ENCODE measurements around the gene CTAG2. TPM values are rescaled to one million over a fixed set of nuclear protein-coding genes. Genes with fewer than 3 reads are reported as not detected.

The CTAG2 gene
- total RNA-seq, 1 experiment from 2014 or later, result not detected

GRCh38 chrX:154605566-154605965, 47.8 kb downstream of the CTAG2 start:
- peaks cover 7% of the 10 kb centered on the region for H3K27me3 Mint-ChIP-seq (ENCODE audit: insufficient read depth, unreplicated experiment)
- TF ChIP-seq CTCF (IDR thresholded peaks at IDR 0.05; ENCODE audit: insufficient read depth in 1 of 2, low read depth in 1 of 2, low read length in 1 of 2, severe bottlenecking in 1 of 2, unreplicated experiment in 1 of 2), result no peak
- H3K4me3 ChIP-seq (ENCODE audit: low read depth, low read length), result no peak overlapping the region
- no peaks in the 10 kb centered on the region for H3K4me1 ChIP-seq
- H3K4me1 Mint-ChIP-seq (ENCODE audit: low read depth, unreplicated experiment), result no peaks in the 10 kb centered on the region
- no TSS peak for BruUV-seq (replicated peaks)
- DNase-seq, result no peak
- H3K36me3 Mint-ChIP-seq (ENCODE audit: insufficient read depth, unreplicated experiment), result no peaks in the 10 kb centered on the region
- intact Hi-C loops (cut with micrococcal nuclease; ENCODE audit: unreplicated experiment), result no loop called here
- H3K36me3 ChIP-seq (ENCODE audit: control insufficient read depth, insufficient read depth, low read length), result no peaks in the 10 kb centered on the region
- POLR2A ChIA-PET, result no interaction called here
- no peaks in the 10 kb centered on the region for H3K9me3 ChIP-seq
- no peaks in the 10 kb centered on the region for H3K27me3 ChIP-seq (replicated peaks; ENCODE audit: control insufficient read depth, insufficient read depth, low read length)
- CTCF ChIA-PET, result no interaction called here
- H3K4me3 Mint-ChIP-seq (ENCODE audit: unreplicated experiment), result no peak overlapping the region
- H3K27ac Mint-ChIP-seq (ENCODE audit: unreplicated experiment), result no peak overlapping the region
- H3K9me3 Mint-ChIP-seq (ENCODE audit: unreplicated experiment), result no peaks in the 10 kb centered on the region

GRCh38 chrX:154603438-154604430, 49.6 kb downstream of the CTAG2 start:
- ChIA-PET POLR2A (no interaction called here), CTCF (no interaction called here)
- Histone ChIP-seq H3K9me3 (no peaks in the 10 kb centered on the region), H3K27me3 (replicated peaks; ENCODE audit: control insufficient read depth, insufficient read depth, low read length) (no peaks in the 10 kb centered on the region), H3K4me3 (ENCODE audit: low read depth, low read length) (no peak overlapping the region), H3K4me1 (no peaks in the 10 kb centered on the region), H3K36me3 (ENCODE audit: control insufficient read depth, insufficient read depth, low read length) (no peaks in the 10 kb centered on the region)
- Mint-ChIP-seq H3K9me3 (ENCODE audit: unreplicated experiment) (no peaks in the 10 kb centered on the region), H3K4me1 (ENCODE audit: low read depth, unreplicated experiment) (no peaks in the 10 kb centered on the region), H3K4me3 (ENCODE audit: unreplicated experiment) (no peak overlapping the region), H3K27me3 (ENCODE audit: insufficient read depth, unreplicated experiment) (peaks cover 7% of the 10 kb centered on the region), H3K36me3 (ENCODE audit: insufficient read depth, unreplicated experiment) (no peaks in the 10 kb centered on the region), H3K27ac (ENCODE audit: unreplicated experiment) (no peak overlapping the region)
- no peak for DNase-seq
- TF ChIP-seq CTCF (IDR thresholded peaks at IDR 0.05; ENCODE audit: insufficient read depth in 1 of 2, low read depth in 1 of 2, low read length in 1 of 2, severe bottlenecking in 1 of 2, unreplicated experiment in 1 of 2), result no peak
- intact Hi-C loops (cut with micrococcal nuclease; ENCODE audit: unreplicated experiment), result no loop called here
- no TSS peak for BruUV-seq (replicated peaks)

GRCh38 chrX:154602766-154603437, 50.5 kb downstream of the CTAG2 start:
- TF ChIP-seq CTCF (IDR thresholded peaks at IDR 0.05; ENCODE audit: insufficient read depth in 1 of 2, low read depth in 1 of 2, low read length in 1 of 2, severe bottlenecking in 1 of 2, unreplicated experiment in 1 of 2), result no peak
- no peaks in the 10 kb centered on the region for H3K36me3 Mint-ChIP-seq (ENCODE audit: insufficient read depth, unreplicated experiment)
- no peak for DNase-seq
- peaks cover 7% of the 10 kb centered on the region for H3K27me3 Mint-ChIP-seq (ENCODE audit: insufficient read depth, unreplicated experiment)
- H3K4me3 Mint-ChIP-seq (ENCODE audit: unreplicated experiment), result no peak overlapping the region
- Histone ChIP-seq H3K4me3 (ENCODE audit: low read depth, low read length) (no peak overlapping the region), H3K36me3 (ENCODE audit: control insufficient read depth, insufficient read depth, low read length) (no peaks in the 10 kb centered on the region), H3K27me3 (replicated peaks; ENCODE audit: control insufficient read depth, insufficient read depth, low read length) (no peaks in the 10 kb centered on the region), H3K4me1 (no peaks in the 10 kb centered on the region), H3K9me3 (no peaks in the 10 kb centered on the region)
- H3K4me1 Mint-ChIP-seq (ENCODE audit: low read depth, unreplicated experiment), result no peaks in the 10 kb centered on the region
- intact Hi-C loops (cut with micrococcal nuclease; ENCODE audit: unreplicated experiment), result no loop called here
- H3K9me3 Mint-ChIP-seq (ENCODE audit: unreplicated experiment), result no peaks in the 10 kb centered on the region
- H3K27ac Mint-ChIP-seq (ENCODE audit: unreplicated experiment), result no peak overlapping the region
- ChIA-PET CTCF (no interaction called here), POLR2A (no interaction called here)
- no TSS peak for BruUV-seq (replicated peaks)
